Right lobe of liver (tissue), 4 donors: ENCODE data around the gene MAB21L1.

Source experiments
- CTCF ChIP-seq, 4 donors: fragments of 200-600 bp in 3 of 4; fragments of 450-650 bp in 1 of 4; IDR thresholded peaks; one replicate each; pipeline versions ENCODE4 v1.5.1 to v1.8.0; 2016 to 2022; ENCODE audit warnings: antibody characterized with exemption in 4 of 4, mild to moderate bottlenecking in 2 of 4
- POLR2A ChIP-seq: fragments of 450-650 bp; IDR thresholded peaks from one replicate; pipeline ENCODE4 v1.6.1; 2017; ENCODE audit warnings: antibody characterized with exemption, mild to moderate bottlenecking
- donor health status: DM: no; HTN: no; CAD: no.
- donor health status: DM: no; HTN: no; CAD: no.
- donor health status: DM: no; HTN: yes; CAD: no.

- TF ChIP-seq POLR2A (no peak), CTCF (IDR thresholded peaks at IDR 0.05) (no peak)
Observed at GRCh38 chr13:35482527-35482926, 6.0 kb upstream of the MAB21L1 start.
